GM21737 (cell line): Measurements from ENCODE around the gene LENG8.
"Not testable (repeated sequence)": the region's sequence is repeated elsewhere in the genome, so short reads cannot be mapped to it uniquely, and the experiment has no call there.

Experiments used
- ATAC-seq: cut with Tn5 transposase; IDR thresholded peaks from one replicate; pipeline ENCODE4 v1.9.1; 2021; ENCODE audit warnings: mild to moderate bottlenecking, moderate library complexity; ENCODE audit not compliant: unreplicated experiment

LENG8 gene

DNA sequence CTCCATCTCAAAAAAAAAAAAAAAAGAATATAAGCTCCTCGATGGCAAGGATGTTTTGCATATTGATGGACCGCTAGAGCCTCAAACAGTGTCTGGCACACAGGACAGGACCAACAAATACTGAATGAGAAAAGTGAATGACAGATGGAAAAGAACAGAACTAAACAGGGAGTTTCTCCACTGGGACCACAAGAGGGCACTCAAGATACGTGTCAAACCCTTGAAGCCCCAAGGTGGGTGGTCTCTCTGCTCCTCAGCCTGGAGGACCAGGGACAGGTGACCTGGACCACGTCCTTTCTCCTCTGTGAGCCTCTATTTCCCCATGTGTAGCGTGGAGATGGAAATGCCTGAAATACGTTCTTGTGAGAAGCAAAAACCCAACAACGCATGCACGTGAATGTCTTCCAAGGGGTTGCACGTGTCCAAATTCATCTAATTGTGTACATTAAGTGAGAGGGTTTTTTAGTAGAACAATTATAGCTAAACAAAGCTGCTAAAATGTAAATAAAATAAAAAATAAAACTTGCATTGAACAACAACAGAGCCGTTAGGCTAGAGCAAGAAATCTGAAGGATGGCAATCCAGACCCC, 29.8 kb downstream of the LENG8 start:
- no peak for ATAC-seq

DNA sequence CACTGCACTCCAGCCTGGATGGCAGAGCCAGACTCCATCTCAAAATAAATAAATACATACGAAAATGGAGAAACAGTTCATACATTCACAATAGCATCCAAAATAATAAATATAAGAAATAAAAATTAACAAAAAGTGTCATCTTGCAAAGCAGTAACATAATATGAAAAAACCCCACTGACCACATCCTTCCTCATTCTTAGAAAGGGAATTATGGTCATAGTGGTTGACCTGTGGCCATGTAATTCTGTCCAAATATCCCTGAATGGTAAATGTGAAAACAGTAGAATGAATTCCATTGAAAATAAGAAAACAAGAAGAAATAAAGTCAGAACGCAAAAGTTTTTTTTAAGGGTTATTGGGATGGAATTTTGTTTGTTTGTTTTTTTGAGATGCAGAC, 31.1 kb downstream of the LENG8 start:
- ATAC-seq, result no peak

DNA sequence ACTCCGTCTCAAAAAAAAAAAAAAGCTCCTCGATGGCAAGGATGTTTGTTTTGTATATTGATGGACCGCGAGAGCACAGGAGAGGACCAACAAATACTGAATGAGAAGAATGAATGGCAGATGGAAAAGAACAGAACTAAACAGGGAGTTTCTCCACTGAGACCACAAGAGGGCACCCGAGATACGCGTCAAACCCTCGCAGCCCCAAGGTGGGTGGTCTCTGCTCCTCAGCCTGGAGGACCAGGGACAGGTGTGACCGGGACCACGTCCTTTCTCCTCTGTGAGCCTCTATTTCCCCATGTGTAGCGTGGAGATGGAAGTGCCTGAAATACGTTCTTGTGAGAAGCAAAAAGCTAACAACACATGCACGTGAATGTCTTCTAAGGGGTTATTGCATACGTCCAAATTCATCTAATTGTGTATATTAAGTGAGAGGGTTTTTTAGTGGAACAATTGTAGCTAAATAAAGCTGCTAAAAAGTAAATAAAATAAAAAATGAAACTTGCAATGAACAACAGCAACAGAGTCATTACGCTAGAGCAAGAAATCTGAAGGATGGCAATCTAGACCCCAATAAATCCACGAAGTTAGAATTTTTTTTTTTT, 32.4 kb downstream of the LENG8 start:
- ATAC-seq, result no peak

DNA sequence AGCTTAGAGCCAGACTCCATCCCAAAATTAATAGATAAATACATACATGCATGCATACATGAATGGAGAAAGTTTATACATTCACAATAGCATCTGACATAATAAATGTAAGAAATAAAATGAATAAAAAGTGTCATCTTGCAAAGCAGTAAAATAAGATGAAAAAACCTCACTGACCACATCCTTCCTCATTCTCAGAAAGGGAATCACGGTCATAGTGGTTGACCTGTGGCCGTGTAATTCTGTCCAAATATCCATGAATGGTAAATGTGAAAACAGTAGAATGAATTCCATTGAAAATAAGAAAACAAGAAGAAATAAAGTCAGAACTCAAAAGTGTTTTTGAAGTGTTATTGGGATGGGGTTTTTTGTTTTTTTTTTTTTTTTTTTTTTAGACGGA, 33.9 kb downstream of the LENG8 start:
- no peak for ATAC-seq

DNA sequence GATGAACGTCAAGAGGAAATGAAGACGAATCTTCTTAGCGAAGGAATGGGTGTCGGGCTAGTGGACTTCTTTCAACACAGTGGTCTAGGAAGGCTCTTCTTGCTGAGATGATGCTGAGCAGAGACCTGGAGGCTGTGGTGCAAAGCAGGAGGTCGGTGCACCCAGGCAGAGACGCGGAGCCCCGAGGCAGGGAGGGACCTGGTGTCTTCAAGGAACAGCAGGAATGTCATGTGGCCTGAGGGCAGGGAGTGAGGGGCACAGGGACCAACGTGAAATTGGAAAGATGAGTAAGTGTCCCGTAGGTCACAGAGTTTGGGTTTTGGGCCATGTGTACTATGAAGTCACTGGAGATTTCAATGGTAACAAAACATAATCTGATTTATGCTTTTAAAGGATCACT, 35.5 kb downstream of the LENG8 start:
- ATAC-seq, result no peak

DNA sequence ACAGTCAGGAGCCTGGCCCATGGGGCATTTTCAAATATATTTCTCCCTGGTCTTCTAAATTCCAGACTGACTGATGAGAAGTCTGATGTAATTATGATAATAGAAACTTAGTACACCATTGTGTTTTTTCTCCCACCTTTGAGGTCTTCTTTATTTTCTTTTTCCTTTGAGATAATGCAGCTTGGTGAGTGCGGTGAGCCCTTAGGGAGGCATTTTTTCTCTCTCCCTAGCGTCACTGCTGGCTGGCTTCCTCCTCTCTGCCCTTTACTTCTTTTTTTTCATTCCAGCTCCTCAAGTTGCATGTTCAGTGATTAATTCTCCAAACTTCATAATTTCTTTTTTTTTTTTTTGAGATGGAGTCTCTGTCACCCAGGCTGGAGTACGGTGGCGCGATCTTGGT, 36.9 kb downstream of the LENG8 start:
- ATAC-seq, result no peak

DNA sequence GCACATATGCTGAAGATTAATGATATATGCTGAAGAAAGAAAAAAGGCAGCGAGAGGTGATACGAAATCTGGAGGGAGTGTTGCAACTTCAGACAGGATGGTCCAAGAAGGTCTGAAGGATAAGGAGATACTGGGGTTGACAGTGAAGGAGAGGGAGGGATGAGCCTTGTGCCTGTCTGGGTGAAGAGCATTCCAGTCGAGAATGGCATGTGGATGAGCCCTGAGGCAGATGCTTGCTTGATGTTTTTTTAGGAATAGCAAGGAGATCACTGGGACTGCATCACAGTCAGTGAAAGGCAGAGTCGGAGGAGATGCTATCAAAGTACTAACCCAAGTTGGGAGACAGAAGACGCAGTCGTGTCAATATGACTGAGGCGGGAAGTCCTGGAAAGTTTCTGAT, 40.3 kb downstream of the LENG8 start:
- ATAC-seq, result no peak

DNA sequence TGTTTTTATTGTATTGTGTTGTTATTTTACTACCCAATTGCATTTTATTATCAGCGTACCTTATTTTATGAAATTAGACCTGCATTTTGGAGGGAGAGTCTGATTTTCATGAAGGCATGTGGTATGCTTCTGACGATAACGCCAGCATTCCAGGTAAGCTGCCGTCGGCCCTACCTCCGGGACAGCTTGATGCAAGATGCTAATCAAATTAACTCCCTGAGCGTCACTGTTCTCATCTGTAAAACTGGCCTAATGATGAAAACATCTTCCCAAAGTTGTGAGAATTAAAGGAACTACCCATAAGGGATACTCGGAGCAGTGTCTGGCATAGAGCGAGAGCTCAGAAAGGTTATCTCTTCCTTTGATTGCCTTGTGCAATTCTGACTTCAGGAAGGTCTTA, 40.8 kb downstream of the LENG8 start:
- no peak for ATAC-seq

DNA sequence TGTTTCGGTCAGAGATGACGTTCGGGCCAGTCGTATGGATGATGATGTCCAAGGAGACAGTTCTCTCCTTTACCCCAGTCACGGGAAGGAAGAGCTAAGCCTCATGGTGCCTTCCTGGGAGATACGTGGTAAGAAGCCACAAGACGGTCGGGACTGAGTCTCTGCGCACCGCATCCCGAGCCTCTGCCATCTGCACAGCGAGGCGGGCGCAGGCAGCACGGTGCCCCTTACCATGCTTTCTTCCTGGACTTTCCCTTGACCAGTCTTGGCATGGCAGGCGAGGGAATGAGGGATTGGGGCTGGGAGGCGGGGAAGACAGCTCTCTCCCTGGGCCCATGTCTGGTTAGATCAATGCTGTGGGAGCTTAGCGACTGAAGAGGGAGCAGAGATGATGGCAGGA, 43.6 kb downstream of the LENG8 start:
- ATAC-seq, result no peak

DNA sequence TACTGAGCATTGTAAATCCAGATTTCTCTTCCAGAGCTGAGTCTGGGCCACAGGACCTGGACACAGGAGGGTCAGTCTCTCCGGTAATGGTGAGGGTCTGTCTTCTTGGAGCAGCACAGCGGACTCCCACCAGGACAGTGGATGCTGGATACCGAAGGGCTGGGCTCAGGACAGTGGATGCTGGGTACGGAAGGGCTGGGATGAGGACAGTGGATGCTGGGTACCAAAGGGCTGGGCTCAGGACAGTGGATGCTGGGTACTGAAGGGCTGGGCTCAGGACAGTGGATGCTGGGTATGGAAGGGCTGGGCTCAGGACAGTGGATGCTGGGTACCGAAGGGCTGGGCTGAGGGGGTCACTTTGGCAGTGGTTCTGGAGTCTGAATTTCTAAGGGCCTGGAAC, 44.1 kb downstream of the LENG8 start:
- ATAC-seq, result not testable (repeated sequence)

DNA sequence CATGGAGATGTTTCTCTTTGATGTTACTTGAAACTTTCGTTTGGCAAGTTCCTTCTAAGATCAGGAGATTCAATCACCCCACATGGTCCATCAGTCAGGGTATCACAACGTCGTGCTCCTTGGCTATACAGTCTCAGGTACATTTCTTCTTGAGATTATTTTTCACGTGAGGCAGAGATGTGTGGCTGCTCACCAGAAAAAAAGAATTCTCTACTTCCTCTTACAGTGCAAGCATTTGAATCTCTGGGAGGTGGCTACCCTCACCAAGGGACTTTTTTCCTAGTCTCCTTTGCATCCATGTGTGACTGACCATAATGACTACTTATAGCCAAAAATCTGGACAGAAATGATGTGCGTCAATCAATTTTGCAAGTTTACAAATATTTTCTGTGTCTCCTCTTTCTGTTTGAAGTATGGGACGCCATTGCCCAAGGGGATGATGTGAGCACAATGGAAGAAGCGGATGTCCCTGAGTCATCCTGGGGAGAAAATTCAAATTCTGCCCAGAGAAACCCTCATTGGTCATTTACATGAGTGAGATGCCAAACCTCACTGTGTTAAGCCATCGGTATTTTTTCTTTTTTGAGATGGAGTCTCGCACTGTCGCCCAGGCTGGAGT, 45.1 kb downstream of the LENG8 start:
- ATAC-seq, result no peak

DNA sequence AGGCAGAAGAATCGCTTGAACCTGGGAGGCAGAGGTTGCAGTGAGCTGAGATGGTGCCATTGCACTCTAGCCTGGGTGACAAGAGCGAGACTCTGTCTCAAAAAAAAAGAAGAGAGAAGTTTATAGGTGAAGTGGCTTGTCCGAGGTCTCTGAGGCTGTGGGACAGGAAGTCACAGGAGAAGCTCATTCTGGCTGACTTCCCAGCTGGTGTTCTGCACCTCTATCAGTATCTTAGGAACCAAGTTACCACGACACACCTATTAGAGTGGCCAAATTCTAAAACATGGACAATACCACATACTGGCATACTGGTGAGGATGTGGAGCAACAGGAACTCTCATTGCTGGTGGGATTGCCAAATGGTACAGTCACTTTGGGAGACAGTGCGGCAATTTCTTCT, 46.3 kb downstream of the LENG8 start:
- not testable (repeated sequence) for ATAC-seq

DNA sequence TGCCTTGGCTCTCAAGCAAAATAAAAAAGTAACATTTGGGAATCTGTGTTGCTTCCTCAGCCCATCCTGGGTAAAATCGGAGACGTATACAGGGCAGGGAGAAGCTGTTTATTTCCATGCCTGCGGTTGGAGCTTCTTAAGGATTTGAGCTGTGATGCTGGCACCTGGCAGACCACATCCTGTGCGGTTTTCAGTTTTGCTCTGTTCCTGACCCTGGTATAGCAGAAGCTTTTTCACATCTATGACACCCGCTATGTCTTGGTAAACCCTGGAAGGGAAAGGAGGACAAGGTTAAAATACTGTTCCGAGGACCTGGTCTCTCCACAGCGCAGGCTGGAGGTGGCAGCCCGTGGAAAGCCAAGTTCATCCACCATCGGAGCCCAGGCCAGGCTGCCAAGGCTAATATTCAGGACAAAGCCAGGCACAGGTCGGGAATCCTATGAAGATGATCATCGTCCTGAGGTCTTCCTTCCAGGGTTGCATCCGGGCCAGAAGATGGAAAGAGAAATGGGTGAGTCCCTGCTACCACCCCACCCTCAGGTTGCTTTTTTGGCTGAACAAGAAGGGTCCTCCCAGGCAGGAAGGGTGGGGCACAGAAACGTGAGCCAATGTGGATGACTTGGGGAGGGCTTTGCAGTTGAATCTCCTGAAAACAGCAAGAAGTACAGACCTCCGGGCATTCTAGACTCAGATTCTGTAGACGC, 48.9 kb downstream of the LENG8 start:
- not testable (repeated sequence) for ATAC-seq

DNA sequence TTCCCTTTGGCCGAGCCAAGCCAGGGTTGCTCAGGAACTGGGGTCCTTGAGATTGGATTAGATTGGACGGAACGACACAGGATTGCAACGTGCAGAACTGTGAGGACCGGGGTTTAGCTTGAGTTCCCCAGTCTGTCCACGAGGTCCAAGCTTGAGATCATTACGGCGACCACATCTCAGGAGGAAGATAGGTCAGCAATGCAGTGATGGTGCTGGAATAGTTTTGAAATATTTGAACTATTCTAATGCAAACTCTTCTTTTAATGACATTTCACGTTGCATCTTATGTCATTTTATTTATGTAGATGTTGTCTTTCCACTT, 49.4 kb downstream of the LENG8 start:
- not testable (repeated sequence) for ATAC-seq

DNA sequence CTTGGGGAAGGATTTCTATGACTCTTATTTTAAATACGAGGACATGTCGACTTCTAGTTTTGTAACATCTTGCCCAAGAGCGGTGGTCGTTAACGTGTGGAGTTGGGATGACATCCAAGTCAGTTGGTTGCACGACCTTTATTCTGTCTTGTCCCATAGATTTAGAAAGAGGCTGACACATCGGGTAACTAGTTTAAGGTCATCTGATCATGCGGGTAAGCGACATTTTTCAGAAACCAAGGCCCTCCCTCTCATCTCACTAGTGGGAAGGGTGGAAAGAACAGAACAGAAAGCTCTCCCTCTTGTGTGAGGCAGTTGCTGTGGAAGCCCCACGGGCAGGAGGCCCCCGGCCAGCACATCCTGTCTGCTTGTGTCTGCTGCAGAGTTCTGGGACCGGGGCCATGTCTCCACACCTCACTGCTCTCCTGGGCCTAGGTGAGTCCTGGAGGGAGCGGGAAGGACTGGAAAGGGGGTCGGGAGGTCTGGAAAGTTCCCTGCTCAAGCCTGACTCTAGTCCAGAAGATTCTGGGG, 53.6 kb downstream of the LENG8 start, which contains the start of gene LAIR2:
TSS of gene LAIR2 (plus strand) at position 314 of the 531 bp plus-strand sequence. CDS start at position 402, 88 bp downstream.
- no peak for ATAC-seq

DNA sequence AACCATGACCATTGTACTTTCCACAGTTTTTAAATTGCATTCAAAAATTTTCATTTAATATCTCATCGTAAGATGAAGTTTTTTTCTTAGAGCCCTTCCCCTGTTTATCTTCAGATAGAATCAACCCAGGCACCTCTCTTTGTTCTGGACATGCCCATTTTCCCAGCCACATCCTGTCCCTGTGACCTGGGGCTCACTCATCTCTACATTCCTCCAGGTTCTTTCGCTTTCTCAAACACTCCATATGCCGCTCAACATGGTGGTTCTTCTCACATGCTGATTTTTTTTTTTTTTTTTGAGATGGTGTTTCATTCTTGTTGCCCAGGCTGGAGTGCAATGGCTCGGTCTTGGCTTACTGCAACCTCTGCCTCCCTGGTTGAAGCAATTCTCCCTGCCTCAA, 56.5 kb downstream of the LENG8 start:
- not testable (repeated sequence) for ATAC-seq

DNA sequence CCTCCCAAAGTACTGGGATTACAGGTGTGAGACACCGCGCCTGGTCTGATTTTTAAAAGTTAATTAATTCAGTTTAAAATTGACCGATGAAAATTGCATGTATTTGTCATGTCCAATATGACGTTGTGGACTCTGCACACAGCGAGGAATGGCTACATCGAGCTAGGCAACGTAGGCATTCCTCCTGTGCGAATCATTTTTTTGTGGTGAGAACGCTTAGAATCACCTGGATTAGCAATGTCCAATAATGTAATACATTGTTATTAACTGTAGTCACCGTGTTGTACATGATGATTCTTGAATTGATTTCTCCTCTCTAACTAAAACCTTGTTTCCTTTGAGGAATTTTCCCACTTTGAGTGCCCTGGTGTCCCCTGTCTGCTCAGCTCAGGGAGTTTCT, 57.1 kb downstream of the LENG8 start:
- no peak for ATAC-seq

DNA sequence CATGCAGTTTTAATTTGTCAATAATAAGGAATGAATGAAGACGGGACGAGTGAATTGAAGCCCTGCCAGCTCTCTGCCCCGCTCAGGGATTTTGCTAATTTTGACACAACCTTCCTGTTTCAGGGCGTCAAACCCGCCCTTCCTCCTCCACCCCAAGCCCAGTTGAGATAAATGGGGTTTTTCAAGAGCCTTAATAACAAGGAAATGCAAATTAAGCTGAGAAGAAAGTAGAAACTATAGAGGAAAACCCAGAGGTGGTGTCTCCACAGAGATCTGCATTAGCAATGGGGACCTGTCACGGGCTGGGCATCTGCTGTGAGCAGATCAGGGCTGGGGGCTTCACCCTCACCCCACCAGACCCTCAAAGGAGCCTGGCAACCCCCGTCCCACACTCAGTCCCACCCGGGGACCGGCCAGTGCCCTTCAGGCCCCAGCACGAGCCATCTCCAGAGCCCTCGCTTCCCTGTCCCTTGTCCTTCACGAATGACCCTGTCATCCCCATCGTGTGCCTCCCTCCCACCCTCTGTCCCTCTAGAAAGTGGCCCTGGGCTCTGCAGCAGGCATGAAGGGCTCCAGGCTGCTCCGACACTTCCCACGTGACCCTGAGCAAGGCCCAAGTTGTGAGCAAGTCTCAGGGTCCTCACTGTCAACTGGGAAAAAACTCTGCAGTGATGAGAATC, 58.2 kb downstream of the LENG8 start:
- ATAC-seq, result not testable (repeated sequence)

DNA sequence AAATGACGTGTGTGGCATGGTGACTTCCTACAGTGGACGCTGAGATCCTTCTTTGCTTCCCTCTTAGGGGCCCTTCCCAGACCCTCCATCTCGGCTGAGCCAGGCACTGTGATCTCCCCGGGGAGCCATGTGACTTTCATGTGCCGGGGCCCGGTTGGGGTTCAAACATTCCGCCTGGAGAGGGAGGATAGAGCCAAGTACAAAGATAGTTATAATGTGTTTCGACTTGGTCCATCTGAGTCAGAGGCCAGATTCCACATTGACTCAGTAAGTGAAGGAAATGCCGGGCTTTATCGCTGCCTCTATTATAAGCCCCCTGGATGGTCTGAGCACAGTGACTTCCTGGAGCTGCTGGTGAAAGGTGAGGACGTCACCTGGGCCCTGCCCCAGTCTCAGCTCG, 58.8 kb downstream of the LENG8 start:
- no peak for ATAC-seq

DNA sequence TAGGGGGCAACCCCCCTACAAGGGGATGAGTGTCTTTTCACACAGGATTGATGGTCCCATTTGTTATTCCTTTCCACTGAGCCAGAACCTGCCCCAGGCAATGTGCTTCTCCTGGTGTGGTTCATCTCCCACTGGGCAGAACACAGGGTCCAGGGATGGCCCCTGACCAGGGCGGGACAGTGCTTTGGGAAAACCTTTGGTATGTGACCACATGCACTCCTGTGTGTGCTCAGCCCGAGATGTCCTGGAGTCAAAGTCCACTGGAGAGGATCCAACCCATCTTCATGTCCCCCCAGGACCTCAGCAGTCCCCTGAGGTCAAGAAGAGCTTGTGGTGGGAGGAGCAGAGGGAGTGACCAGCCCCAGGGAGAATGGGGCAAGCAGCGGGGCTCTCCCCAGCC, 59.5 kb downstream of the LENG8 start:
- ATAC-seq, result not testable (repeated sequence)
